HS-27A (cell line): ENCODE data around the gene MROH9.
"Not testable (repeated sequence)": the region's sequence is repeated elsewhere in the genome, so short reads cannot be mapped to it uniquely, and the experiment has no call there.

Experiments used
- DNase-seq: peaks from one replicate; pipeline ENCODE4 v3.0.0-alpha.2; 2012; ENCODE audit warnings: low read depth, missing footprints

The MROH9 gene

GRCh38 chr1:170935231-170935630 is at the start of gene MROH9:
MROH9 (plus strand) TSS chr1:170935534; CDS start chr1:170945557, 10,023 bp downstream.
- DNase-seq = no peak

GRCh38 chr1:170885551-170885950 is 49.8 kb upstream of the MROH9 start:
- DNase-seq = peak; percentile 43

GRCh38 chr1:170886460-170886859 is 48.9 kb upstream of the MROH9 start:
- DNase-seq = no peak

- no peak for DNase-seq
Measured at GRCh38 chr1:170887726-170888125, 47.6 kb upstream of the MROH9 start.

GRCh38 chr1:170891872-170892271 is 43.5 kb upstream of the MROH9 start:
- DNase-seq = no peak

GRCh38 chr1:170893655-170894297 is 41.6 kb upstream of the MROH9 start:
- DNase-seq = no peak

GRCh38 chr1:170903961-170904360 is 31.4 kb upstream of the MROH9 start:
- no peak for DNase-seq

- no peak for DNase-seq
Measured at GRCh38 chr1:170908942-170909341, 26.4 kb upstream of the MROH9 start.

GRCh38 chr1:170910273-170910672 is 25.1 kb upstream of the MROH9 start:
- DNase-seq = no peak

GRCh38 chr1:170917373-170917772 is 18.0 kb upstream of the MROH9 start:
- DNase-seq = no peak

GRCh38 chr1:170924656-170925055 is 10.7 kb upstream of the MROH9 start:
- DNase-seq = not testable (repeated sequence)

GRCh38 chr1:170927955-170928840 is 7.1 kb upstream of the MROH9 start:
- DNase-seq = no peak

GRCh38 chr1:170929412-170929834 is 5.9 kb upstream of the MROH9 start:
- peak; percentile 84 for DNase-seq

GRCh38 chr1:170929835-170930554 is 5.3 kb upstream of the MROH9 start:
- peak; percentile 68 for DNase-seq

GRCh38 chr1:170931650-170932049 is 3.7 kb upstream of the MROH9 start:
- DNase-seq = no peak

GRCh38 chr1:170932236-170932635 is 3.1 kb upstream of the MROH9 start:
- DNase-seq = no peak

GRCh38 chr1:170938281-170938680 is 2.9 kb downstream of the MROH9 start:
- no peak for DNase-seq

GRCh38 chr1:170939476-170939875 is 4.1 kb downstream of the MROH9 start:
- DNase-seq = no peak

GRCh38 chr1:170951744-170952143 is 16.4 kb downstream of the MROH9 start:
- not testable (repeated sequence) for DNase-seq

GRCh38 chr1:170959385-170959784 is 24.1 kb downstream of the MROH9 start:
- DNase-seq = no peak

- DNase-seq = no peak
Measured at GRCh38 chr1:170964506-170964905, 29.2 kb downstream of the MROH9 start.

- DNase-seq = no peak
Measured at GRCh38 chr1:170967042-170967910, 31.9 kb downstream of the MROH9 start.
